Ramos (cell line): ENCODE measurements around the gene HYOU1.
"Not testable (repeated sequence)": the region's sequence is repeated elsewhere in the genome, so short reads cannot be mapped to it uniquely, and the experiment has no call there.

Experiments
- in situ Hi-C: fragments of 300-500 bp; cut with MboI; formaldehyde crosslinking; loops from one replicate; pipeline ENCODE4 v1.14.3; 2022; ENCODE audit warnings: low sequenced_read_pairs; ENCODE audit not compliant: unreplicated experiment

The HYOU1 gene

DNA sequence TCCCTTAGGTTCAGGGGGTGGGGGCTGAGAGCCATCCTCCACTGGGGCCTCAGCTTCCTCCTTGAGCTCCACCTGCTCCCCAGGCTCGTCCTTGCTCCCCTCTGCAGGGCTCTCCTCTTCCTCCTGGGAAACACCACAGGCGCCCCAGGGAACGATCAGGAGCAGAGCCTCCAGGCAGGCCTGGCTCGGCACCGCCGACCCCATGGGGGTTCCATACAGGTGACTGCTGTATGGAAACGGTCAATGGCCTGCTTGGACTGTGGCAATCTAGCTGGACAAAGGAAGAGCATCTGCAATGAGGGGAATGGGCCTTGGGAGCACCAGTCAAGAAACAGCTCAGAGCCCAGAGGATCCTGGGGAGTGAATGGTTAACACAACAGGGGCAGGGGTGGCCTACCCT lies 7.9 kb downstream of the HYOU1 start:
- in situ Hi-C loops: no loop called here

- in situ Hi-C loops: no loop called here
These were observed 8.4 kb downstream of the HYOU1 start for GRCh38 chr11:119048644-119049043.

- in situ Hi-C loops: no loop called here
These were observed 9.8 kb downstream of the HYOU1 start for GRCh38 chr11:119047205-119047604.

GRCh38 chr11:119046489-119046888 lies 10.5 kb downstream of the HYOU1 start:
- in situ Hi-C loops: no loop called here

DNA sequence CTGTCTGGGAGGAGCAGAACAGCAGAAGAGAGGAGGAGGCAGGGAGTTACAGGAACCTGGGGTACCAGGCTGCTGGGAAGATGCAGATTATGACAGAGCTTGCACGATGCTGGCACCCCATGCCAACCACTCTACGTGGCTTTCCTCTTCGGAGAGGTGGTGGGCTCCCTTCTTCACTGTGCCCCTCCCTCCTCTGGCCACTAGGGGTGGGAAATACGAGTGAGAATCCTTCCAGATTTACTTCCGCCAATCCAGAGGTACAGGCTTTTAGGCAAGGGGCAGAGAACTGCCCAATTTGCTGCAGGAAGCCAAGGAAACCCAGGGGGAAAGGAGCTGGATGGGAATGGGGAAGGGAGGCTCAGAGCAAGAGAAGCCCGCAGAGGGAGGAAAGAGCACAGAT lies 12.3 kb downstream of the HYOU1 start:
- in situ Hi-C loops: no loop called here

DNA sequence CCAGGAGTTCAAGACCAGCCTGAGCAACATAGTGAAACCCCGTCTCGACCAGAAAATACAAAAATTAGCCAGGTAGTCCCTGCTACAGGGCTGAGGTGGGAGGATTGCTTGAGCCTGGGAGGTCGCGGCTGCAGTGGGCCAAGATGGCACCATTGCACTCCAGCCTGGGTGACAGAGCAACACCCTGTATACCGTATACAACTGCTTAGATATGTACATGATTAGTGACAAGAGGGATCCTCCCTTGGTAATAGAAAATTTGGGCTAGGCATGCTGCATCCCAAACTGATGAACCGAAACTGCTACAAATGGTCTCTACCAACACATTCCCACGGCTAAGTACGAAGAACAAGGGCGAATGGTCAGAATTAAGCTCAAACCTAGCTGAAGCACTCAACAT lies 14.1 kb downstream of the HYOU1 start:
- in situ Hi-C loops: no loop called here

- in situ Hi-C loops: no loop called here
These were observed 15.0 kb downstream of the HYOU1 start for GRCh38 chr11:119041821-119042514.

DNA sequence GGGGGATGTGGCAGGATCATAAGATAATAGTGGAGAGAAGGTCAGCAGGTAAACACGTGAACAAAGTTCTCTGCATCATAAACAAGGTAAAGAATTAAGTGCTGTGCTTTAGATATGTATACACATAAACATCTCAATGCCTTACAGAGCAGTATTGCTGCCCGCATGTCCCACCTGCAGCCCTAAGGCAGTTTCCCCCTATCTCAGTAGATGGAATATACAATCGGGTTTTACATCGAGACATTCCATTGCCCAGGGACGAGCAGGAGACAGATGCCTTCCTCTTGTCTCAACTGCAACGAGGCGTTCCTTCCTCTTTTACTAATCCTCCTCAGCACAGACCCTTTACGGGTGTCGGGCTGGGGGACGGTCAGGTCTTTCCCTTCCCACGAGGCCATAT lies 17.5 kb downstream of the HYOU1 start:
- in situ Hi-C loops: not testable (repeated sequence)

DNA sequence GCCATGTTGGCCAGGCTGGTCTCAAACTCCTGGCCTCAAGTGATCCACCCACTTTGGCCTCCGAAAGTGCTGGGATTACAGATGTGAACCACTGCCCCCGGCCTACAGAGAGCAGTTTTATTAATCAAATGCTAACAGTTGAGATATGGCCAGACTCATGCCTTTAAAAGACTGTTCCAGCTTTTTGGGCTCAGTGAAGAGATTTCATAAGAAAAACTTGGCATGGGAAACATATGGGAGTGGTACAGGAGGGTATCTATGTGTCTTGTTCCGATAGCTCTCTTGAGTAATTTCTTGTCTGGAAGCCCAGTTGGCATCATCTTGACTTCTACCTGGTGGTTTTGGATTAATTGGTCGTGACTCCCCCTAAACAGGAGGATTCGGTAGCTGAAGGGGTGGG lies 18.1 kb downstream of the HYOU1 start:
- in situ Hi-C loops: no loop called here

GRCh38 chr11:119034813-119035212 lies 22.2 kb downstream of the HYOU1 start:
- in situ Hi-C loops: no loop called here

DNA sequence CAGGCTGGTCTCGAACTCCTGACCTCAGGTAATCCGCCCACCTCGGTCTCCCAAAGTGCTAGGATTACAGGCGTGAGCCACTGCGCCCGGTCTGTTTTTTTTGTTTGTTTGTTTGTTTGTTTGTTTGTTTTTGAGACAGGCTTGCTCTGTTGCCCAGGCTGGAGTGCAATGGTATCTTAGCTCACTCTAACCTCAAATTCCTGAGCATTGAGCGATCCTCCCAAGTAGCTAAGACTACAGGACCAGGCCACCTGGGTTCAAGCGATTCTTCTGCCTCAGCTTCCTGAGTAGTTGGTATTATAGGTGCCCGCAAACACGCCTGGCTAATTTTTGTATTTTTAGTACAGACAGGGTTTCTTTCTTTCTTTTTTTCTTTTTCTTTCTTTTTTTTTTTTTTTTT lies 23.6 kb downstream of the HYOU1 start:
- in situ Hi-C loops: not testable (repeated sequence)

- in situ Hi-C loops: no loop called here
These were observed 25.1 kb downstream of the HYOU1 start for GRCh38 chr11:119031912-119032280.

DNA sequence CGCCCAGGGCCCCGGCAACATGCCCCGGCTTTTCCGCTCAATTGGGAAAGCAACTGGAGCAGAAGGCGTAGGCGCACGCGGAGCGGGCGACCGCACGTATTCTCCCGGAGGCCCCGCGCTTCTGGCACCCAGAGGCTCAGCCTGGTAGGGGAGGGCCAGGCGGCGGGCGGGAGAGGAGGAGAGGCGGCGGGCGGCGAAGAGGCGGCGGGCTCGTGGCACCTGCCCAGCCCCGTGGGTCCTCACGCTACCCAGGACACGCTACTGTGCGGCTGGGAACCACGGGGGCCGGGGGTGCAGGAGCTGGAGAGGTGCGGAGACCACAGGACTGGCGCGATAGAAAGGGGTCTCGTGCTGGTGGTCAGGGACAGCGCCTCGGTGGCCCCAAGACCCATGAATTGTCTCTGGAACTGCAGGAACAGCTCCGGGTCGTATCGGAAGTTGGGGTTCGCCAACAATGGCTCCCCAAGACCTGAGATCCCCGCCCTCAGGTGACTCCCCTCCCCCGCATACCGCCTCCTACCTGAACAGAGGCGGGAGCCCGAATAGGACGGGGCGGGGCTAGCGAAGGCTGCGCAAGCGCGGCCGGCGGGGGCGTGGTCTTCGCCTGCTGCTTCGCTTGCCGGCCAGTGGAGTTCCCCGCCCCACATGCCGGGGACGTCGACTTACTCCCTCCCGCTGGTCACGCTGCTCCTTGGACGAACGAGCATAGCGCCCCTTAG lies 26.5 kb downstream of the HYOU1 start, which contains the start of gene SLC37A4:
Gene SLC37A4 (minus strand): TSS at position 549 of the 719 bp plus-strand sequence.
- in situ Hi-C loops: no loop called here

DNA sequence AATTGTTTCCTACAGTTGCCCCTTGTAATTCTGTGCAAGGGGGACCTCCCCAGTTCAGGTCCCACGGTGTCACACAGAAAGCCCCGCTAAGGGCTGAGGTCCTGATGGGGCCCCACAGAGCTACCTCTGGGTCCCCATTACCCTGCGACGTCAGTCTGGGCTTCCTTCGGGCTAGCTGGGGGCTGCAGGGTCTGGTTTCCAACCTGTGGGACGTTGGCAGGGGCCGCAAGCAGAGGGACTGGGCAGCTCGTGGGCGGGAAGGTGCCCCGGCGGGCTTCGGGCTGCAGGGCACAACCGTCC lies 27.0 kb downstream of the HYOU1 start:
- in situ Hi-C loops: no loop called here

- in situ Hi-C loops: no loop called here
These were observed 27.5 kb downstream of the HYOU1 start for GRCh38 chr11:119029340-119030028.

DNA sequence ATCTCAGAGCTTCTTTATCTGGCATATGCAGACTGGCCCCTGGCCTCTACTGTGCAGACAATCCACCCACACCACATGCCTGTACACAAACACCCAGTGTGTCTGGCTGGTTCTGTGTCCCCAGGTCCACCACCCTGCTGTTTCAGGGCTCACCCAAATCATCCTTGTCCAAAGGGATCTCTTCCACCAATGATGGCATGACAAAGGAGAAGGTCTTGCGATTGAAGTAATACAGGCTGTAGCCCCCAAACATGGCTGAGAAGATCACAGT lies 28.0 kb downstream of the HYOU1 start:
- in situ Hi-C loops: no loop called here

- in situ Hi-C loops: no loop called here
These were observed 28.5 kb downstream of the HYOU1 start for GRCh38 chr11:119028346-119029068.

GRCh38 chr11:119027561-119028345 lies 29.3 kb downstream of the HYOU1 start:
- in situ Hi-C loops: no loop called here

DNA sequence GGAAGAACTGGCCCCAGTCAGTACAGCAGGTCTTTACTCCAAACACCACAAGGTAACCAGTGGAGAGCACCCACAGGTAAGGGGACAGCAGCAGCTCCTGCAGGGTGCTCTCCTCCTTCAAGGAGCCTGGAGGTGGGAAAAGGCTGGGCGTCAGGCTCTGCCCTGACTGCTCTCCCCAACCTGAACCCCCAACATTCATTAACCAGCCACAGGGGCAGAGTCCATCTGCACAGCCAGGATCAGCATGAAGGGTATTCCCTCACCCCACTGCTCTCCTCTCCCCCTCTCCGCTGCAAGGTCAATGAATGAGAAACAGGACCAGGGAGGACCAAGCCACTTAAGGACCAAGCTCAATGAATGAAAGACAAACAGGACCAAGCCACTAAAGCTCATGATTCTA lies 30.0 kb downstream of the HYOU1 start:
- in situ Hi-C loops: no loop called here

- in situ Hi-C loops: no loop called here
These were observed 30.8 kb downstream of the HYOU1 start for GRCh38 chr11:119025978-119026766.
